Progenitor cell of endocrine pancreas (in vitro differentiated cells): ENCODE measurements around the gene ALPI. TPM values are rescaled to one million over a fixed set of nuclear protein-coding genes. Genes with fewer than 3 reads are reported as not detected.
"Not testable (repeated sequence)": the region's sequence is repeated elsewhere in the genome, so short reads cannot be mapped to it uniquely, and the experiment has no call there.

Experiments used
- DNase-seq: peaks from one replicate; pipeline ENCODE4 v3.0.0; 2021; ENCODE audit warnings: low spot score; ENCODE audit not compliant: unreplicated experiment
- H3K27ac Mint-ChIP-seq: 2 replicates; pipeline ENCODE4 v1.8.0; 2021; ENCODE audit warnings: mild to moderate bottlenecking, moderate library complexity, mixed read lengths
- H3K27me3 Mint-ChIP-seq: 2 replicates; pipeline ENCODE4 v1.8.0; 2021; ENCODE audit warnings: mixed read lengths
- H3K36me3 Mint-ChIP-seq: 2 replicates; pipeline ENCODE4 v1.8.0; 2022; ENCODE audit warnings: mixed read lengths; ENCODE audit not compliant: insufficient read depth
- H3K4me1 Mint-ChIP-seq: 2 replicates; pipeline ENCODE4 v1.8.0; 2021; ENCODE audit warnings: low read depth, mixed read lengths
- H3K4me3 Mint-ChIP-seq: 2 replicates; pipeline ENCODE4 v1.8.0; 2021; ENCODE audit warnings: low read depth, mild to moderate bottlenecking, moderate library complexity, mixed read lengths
- H3K9me3 Mint-ChIP-seq: 2 replicates; pipeline ENCODE4 v1.8.0; 2021; ENCODE audit warnings: low read depth, mixed read lengths
- CTCF ChIP-seq: fragments of 200-600 bp; sonication (generic); IDR thresholded peaks from one replicate; pipeline ENCODE4 v1.5.0; 2021; ENCODE audit warnings: antibody characterized with exemption, mild to moderate bottlenecking; ENCODE audit not compliant: unreplicated experiment
- total RNA-seq: library from RNA; stranded (reverse); gene quantifications from 2 replicates; pipeline ENCODE4 v1.2.1, GENCODE V29; 2021

The ALPI gene
- total RNA-seq, 1 donor from 2014 or later = not detected

DNA sequence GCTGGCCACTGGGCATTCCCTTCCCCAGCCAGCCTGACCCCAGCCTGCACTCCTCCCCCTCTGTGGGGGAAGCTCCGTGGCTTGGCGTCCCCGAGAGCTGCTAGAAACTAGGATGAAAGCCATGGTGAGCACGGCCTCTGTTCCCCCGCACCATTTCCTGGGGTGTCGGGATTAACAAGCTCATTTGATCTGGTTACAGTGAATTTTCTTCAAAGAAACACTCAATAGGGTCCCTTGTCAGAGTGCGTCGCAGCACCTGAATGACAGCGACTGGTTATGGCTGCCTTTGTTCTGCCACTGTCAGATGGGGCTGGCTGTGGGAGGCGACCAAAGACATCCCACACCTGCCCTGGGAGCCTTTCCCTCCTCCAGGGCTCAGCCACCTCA, 7.7 kb upstream of the ALPI start:
- Mint-ChIP-seq H3K9me3 (no peaks in the 10 kb centered on the region), H3K36me3 (no peaks in the 10 kb centered on the region), H3K27ac (no peak overlapping the region), H3K4me1 (no peaks in the 10 kb centered on the region), H3K27me3 (peaks cover 11% of the 10 kb centered on the region), H3K4me3 (no peak overlapping the region)
- no peak for DNase-seq
- no peak for TF ChIP-seq CTCF

- Mint-ChIP-seq H3K4me3 (no peak overlapping the region), H3K4me1 (no peaks in the 10 kb centered on the region), H3K27ac (no peak overlapping the region), H3K9me3 (no peaks in the 10 kb centered on the region), H3K36me3 (no peaks in the 10 kb centered on the region), H3K27me3 (peaks cover 15% of the 10 kb centered on the region)
- TF ChIP-seq CTCF = no peak
- no peak for DNase-seq
Measured at GRCh38 chr2:232449964-232450363, 6.0 kb upstream of the ALPI start.

DNA sequence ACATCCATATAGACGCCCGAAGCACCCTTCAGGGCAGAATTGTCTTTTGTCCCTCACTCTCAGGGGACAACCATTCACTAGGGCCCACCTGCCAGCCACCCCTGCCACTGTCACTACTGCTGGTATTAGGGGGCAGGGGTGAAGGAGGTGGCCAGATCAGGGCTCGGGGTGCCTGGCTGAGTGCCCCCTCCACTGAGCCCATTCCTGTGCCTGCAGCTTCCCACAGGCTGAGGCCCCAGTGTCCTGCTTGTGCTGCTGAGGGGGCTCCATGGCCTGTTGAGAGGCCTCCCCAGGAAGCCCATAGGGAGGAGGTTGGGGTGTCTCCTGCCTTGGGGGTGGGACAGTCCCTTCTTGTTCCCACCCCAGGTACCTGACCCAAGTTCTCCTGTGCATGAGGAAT, 4.3 kb upstream of the ALPI start:
- not testable (repeated sequence) for H3K36me3 Mint-ChIP-seq, H3K9me3 Mint-ChIP-seq, H3K4me1 Mint-ChIP-seq, DNase-seq, H3K27ac Mint-ChIP-seq, H3K4me3 Mint-ChIP-seq
- H3K27me3 Mint-ChIP-seq = peaks cover 19% of the 10 kb centered on the region

- Mint-ChIP-seq H3K27me3 (peaks cover 16% of the 10 kb centered on the region), H3K4me3 (no peak overlapping the region)
Measured at GRCh38 chr2:232454630-232455029, 1.3 kb upstream of the ALPI start.

GRCh38 chr2:232456296-232457120, 555 bp downstream of the ALPI start:
- Mint-ChIP-seq H3K36me3 (no peaks in the 10 kb centered on the region), H3K4me1 (no peaks in the 10 kb centered on the region), H3K9me3 (no peaks in the 10 kb centered on the region), H3K4me3 (no peak overlapping the region), H3K27ac (no peak overlapping the region), H3K27me3 (peaks cover 25% of the 10 kb centered on the region)
- TF ChIP-seq CTCF = no peak
- DNase-seq = no peak

More at GRCh38 chr2:232454630-232455029, 1.3 kb upstream of the ALPI start:
- Mint-ChIP-seq H3K4me1 (no peaks in the 10 kb centered on the region), H3K27ac (no peak overlapping the region), H3K9me3 (no peaks in the 10 kb centered on the region), H3K36me3 (no peaks in the 10 kb centered on the region)
- no peak for TF ChIP-seq CTCF
- no peak for DNase-seq
